Chondrocyte (in vitro differentiated cells): ENCODE results near the gene LRRC71. TPM values are rescaled to one million over a fixed set of nuclear protein-coding genes. Genes with fewer than 3 reads are reported as not detected.

ENCODE experiments used
- DNase-seq: peaks from one replicate; pipeline ENCODE4 v3.0.0; 2021; ENCODE audit warnings: mixed read lengths, low spot score
- H3K27ac Mint-ChIP-seq: one replicate; pipeline ENCODE4 v1.8.0; 2021; ENCODE audit warnings: mild to moderate bottlenecking, moderate library complexity, mixed read lengths; ENCODE audit not compliant: unreplicated experiment
- H3K27me3 Mint-ChIP-seq: 2 replicates; pipeline ENCODE4 v1.8.0; 2021; ENCODE audit warnings: low read depth, mixed read lengths
- H3K36me3 Mint-ChIP-seq: 2 replicates; pipeline ENCODE4 v1.8.0; 2021; ENCODE audit warnings: low read depth, mixed read lengths
- H3K4me1 Mint-ChIP-seq: 2 replicates; pipeline ENCODE4 v1.8.0; 2021; ENCODE audit warnings: low read depth, mild to moderate bottlenecking, mixed read lengths
- H3K4me3 Mint-ChIP-seq: one replicate; pipeline ENCODE4 v1.8.0; 2021; ENCODE audit warnings: mild to moderate bottlenecking, moderate library complexity, mixed read lengths; ENCODE audit not compliant: unreplicated experiment
- H3K9me3 Mint-ChIP-seq: 2 replicates; pipeline ENCODE4 v1.8.0; 2021; ENCODE audit warnings: low read depth, mixed read lengths
- CTCF ChIP-seq: fragments of 200-600 bp; sonication (generic); IDR thresholded peaks from 2 replicates; pipeline ENCODE4 v1.5.0; 2021; ENCODE audit warnings: antibody characterized with exemption, mild to moderate bottlenecking, moderate library complexity
- total RNA-seq: library from RNA; stranded (reverse); gene quantifications from 3 replicates; pipeline ENCODE4 v1.2.1, GENCODE V29; 2021

Gene LRRC71
- total RNA-seq, 1 donor from 2014 or later, result not detected

- H3K36me3 Mint-ChIP-seq, result peaks cover 59% of the 10 kb centered on the region
- no peak overlapping the region for H3K27ac Mint-ChIP-seq
- H3K4me3 Mint-ChIP-seq, result no peak overlapping the region
- no peaks in the 10 kb centered on the region for H3K27me3 Mint-ChIP-seq
- peak; percentile 18 for DNase-seq
- H3K4me1 Mint-ChIP-seq, result no peaks in the 10 kb centered on the region
- TF ChIP-seq CTCF, result no peak
- no peaks in the 10 kb centered on the region for H3K9me3 Mint-ChIP-seq
These were observed 23.8 kb downstream of the LRRC71 start for GRCh38 chr1:156944268-156944667.

GRCh38 chr1:156944848-156945247, 24.4 kb downstream of the LRRC71 start:
- no peaks in the 10 kb centered on the region for H3K27me3 Mint-ChIP-seq
- TF ChIP-seq CTCF, result no peak
- H3K36me3 Mint-ChIP-seq, result peaks cover 63% of the 10 kb centered on the region
- no peaks in the 10 kb centered on the region for H3K4me1 Mint-ChIP-seq
- H3K9me3 Mint-ChIP-seq, result no peaks in the 10 kb centered on the region
- no peak for DNase-seq
- H3K27ac Mint-ChIP-seq, result no peak overlapping the region
- no peak overlapping the region for H3K4me3 Mint-ChIP-seq

GRCh38 chr1:156945881-156946661, 25.6 kb downstream of the LRRC71 start:
- H3K4me1 Mint-ChIP-seq, result no peaks in the 10 kb centered on the region
- peaks cover 62% of the 10 kb centered on the region for H3K36me3 Mint-ChIP-seq
- H3K4me3 Mint-ChIP-seq, result no peak overlapping the region
- H3K9me3 Mint-ChIP-seq, result no peaks in the 10 kb centered on the region
- H3K27ac Mint-ChIP-seq, result no peak overlapping the region
- no peaks in the 10 kb centered on the region for H3K27me3 Mint-ChIP-seq
- no peak for DNase-seq
- TF ChIP-seq CTCF, result no peak

GRCh38 chr1:156947127-156947526, 26.7 kb downstream of the LRRC71 start:
- Mint-ChIP-seq H3K36me3 (peaks cover 67% of the 10 kb centered on the region), H3K9me3 (no peaks in the 10 kb centered on the region), H3K4me3 (no peak overlapping the region), H3K27me3 (no peaks in the 10 kb centered on the region), H3K27ac (no peak overlapping the region), H3K4me1 (no peaks in the 10 kb centered on the region)
- DNase-seq, result no peak
- no peak for TF ChIP-seq CTCF

GRCh38 chr1:156947818-156948525, 27.5 kb downstream of the LRRC71 start:
- Mint-ChIP-seq H3K4me1 (no peaks in the 10 kb centered on the region), H3K27me3 (no peaks in the 10 kb centered on the region), H3K27ac (no peak overlapping the region), H3K4me3 (no peak overlapping the region), H3K9me3 (no peaks in the 10 kb centered on the region), H3K36me3 (peaks cover 67% of the 10 kb centered on the region)
- TF ChIP-seq CTCF, result no peak
- DNase-seq, result no peak
